Left renal pelvis (tissue), 4 donors: ENCODE measurements around the gene ITIH4. TPM values are rescaled to one million over a fixed set of nuclear protein-coding genes. Genes with fewer than 3 reads are reported as not detected.
"Not testable (repeated sequence)": the region's sequence is repeated elsewhere in the genome, so short reads cannot be mapped to it uniquely, and the experiment has no call there.

ENCODE experiments used
- DNase-seq, 4 donors: peaks; one replicate each; pipeline ENCODE4 v3.0.0-alpha.2; 2013; ENCODE audit warnings: low read depth in 4 of 4, low spot score in 3 of 4
- polyA plus RNA-seq, 4 donors: library from polyadenylated mRNA; unstranded; fragments of 120-200 nt; gene quantifications; one replicate each; pipeline ENCODE4 v1.2.1, GENCODE V29; 2013; ENCODE audit not compliant: insufficient read length in 4 of 4

The ITIH4 gene
- polyA plus RNA-seq, 4 donors, result 2.9 to 9.8 (median 5.6) TPM

- no peak for DNase-seq
Observed at GRCh38 chr3:52787246-52787645, 43.2 kb downstream of the ITIH4 start.

GRCh38 chr3:52786330-52787215, 43.9 kb downstream of the ITIH4 start:
- DNase-seq, result no peak

GRCh38 chr3:52784931-52785590, 45.4 kb downstream of the ITIH4 start:
- no peak for DNase-seq

DNA sequence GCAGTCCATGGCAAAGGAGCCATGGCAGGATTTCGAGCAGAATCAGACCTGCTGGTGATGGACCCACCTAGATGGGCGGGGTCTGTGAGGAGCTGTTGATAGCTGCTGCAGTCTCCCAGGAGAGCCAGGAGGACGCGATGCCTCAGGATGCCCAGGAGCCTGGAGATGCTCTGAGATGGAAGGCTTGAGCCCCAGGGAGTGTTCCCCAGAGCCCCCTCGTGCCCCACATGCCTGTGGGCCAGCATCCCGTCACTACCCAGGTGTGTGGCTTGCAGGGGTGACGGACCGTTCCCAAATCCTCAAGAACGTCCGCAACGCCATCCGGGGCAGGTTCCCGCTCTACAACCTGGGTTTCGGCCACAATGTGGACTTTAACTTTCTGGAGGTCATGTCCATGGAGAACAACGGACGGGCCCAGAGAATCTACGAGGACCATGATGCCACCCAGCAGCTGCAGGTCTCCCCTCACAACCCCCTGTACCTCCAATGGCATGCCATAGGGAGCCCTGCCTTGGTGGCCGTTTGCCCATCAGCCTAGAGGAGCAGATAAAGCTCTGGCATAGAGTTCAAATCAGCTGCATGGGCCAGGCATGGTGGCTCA, 46.4 kb downstream of the ITIH4 start:
- DNase-seq, result no peak

GRCh38 chr3:52783211-52783555, 47.3 kb downstream of the ITIH4 start:
- DNase-seq, result no peak

GRCh38 chr3:52782412-52783210, 47.9 kb downstream of the ITIH4 start:
- no peak for DNase-seq

DNA sequence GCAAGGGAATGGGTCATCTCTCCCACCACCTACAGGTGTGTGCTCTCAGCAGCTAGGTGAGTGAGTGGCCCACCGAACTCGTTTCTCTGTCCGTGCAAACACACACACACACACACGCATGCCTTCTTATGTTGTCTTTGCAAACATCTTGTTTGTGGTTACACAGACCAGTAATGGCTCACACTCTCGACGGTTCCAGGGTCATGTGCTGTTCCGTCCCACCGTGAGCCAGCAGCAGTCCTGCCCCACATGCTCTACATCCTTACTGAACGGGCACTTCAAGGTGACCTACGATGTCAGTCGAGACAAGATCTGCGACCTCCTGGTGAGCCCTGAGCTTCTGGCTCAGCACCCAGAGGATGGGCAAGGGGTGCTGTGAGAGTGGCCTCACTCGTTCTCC, 48.7 kb downstream of the ITIH4 start:
- DNase-seq, result no peak

- no peak for DNase-seq
Observed at GRCh38 chr3:52779837-52780585, 50.5 kb downstream of the ITIH4 start.

GRCh38 chr3:52779011-52779836, 51.2 kb downstream of the ITIH4 start:
- no peak for DNase-seq

- DNase-seq, result no peak
Observed at GRCh38 chr3:52777959-52778805, 52.3 kb downstream of the ITIH4 start.

- DNase-seq, result no peak
Observed at GRCh38 chr3:52777127-52777958, 53.1 kb downstream of the ITIH4 start, which contains the start of gene ITIH1. Gene ITIH1 (plus strand): TSS chr3:52777599. CDS start chr3:52777616, 17 bp downstream.

DNA sequence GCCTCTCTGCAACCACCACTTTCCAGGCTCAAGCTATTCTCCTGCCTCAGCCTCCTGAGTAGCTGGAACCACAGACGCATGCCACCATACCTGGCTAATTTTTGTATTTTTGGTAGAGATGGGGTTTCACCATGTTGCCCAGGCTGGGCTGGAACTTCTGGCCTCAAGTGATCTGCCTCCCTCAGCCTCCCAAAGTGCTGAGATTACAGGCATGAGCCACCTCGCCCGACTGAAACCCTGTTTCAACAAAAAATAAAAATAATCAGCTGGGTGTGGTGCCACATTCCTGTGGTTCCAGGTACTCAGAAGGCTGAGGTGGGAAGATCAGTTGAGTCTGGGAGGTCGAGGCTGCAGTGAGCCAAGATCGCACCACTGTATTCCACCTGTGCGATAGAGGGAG, 54.0 kb downstream of the ITIH4 start:
- DNase-seq, result not testable (repeated sequence)

- DNase-seq, result no peak
Observed at GRCh38 chr3:52775877-52776276, 54.6 kb downstream of the ITIH4 start.

- no peak for DNase-seq
Observed at GRCh38 chr3:52774901-52775864, 55.3 kb downstream of the ITIH4 start.

DNA sequence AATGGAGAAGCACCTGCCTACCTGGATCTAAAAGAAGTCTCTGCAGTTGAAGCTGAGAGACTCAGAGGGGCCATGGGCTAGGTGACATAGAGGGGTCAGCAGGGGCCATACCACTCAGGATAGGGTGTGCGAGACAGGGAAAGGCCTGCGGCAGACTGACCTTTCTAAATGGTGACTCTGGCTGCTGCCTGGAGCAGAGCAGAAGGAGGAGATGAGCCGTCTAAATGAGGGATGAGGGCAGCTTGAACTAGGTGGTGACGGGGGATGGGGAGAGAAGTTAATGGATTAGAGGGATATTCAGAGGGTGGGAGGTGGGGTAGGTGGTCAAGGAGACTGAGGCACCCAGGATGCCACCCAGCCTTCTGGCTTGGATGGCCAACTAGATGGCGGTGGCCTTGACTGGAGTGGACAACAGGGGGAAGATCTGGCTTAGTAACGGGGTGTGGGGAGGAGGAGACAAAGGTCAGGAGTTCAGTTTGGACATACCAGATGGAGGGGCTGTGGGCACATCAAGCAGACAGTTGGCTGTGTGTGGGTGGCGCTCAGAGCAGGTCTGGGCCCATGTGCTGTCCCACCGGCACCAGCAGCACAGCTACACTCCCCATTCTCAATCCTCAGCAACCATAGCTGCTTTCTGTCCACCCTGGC, 56.3 kb downstream of the ITIH4 start:
- no peak for DNase-seq
